Caco-2 (cell line): Measurements from ENCODE around the gene EZR. TPM values are rescaled to one million over a fixed set of nuclear protein-coding genes. Genes with fewer than 3 reads are reported as not detected.

Source experiments
- Bru-seq: library from RNA; stranded (reverse); fragments of 400-500 nt; gene quantifications from one replicate; lab custom pipeline; 2021; lab: Mats Ljungman, UMichigan
- BruChase-seq, 2 experiments: library from RNA; stranded (reverse); fragments of 400-500 nt; gene quantifications; one replicate each; lab custom pipeline; 2021; lab: Mats Ljungman, UMichigan
- BruUV-seq: library from RNA; stranded (reverse); fragments of 400-500 nt; replicated peaks from 2 replicates; lab custom pipeline; 2021; lab: Mats Ljungman, UMichigan
- CTCF ChIA-PET: fragments of 300-600 bp; sonication (Branson Sonifier 250); formaldehyde crosslinking; loops from one replicate; lab custom pipeline; 2022; ENCODE audit warnings: antibody characterized with exemption; lab: Charles Lee
- POLR2A ChIA-PET: fragments of 300-600 bp; sonication (Branson Sonifier 250); formaldehyde crosslinking; loops from one replicate; lab custom pipeline; 2022; ENCODE audit warnings: antibody characterized with exemption; lab: Charles Lee
- DNase-seq, 2 experiments: peaks; one replicate each; pipeline versions ENCODE4 v3.0.0 to v3.0.0-alpha.2; 2020 to 2022
- H3K27me3 ChIP-seq: replicated peaks from 2 replicates; pipeline ENCODE4 v1.6.0; 2011; ENCODE audit warnings: low read length; ENCODE audit not compliant: control insufficient read depth, insufficient read depth
- H3K36me3 ChIP-seq: 2 replicates; pipeline ENCODE4 v1.5.1; 2011; ENCODE audit warnings: low read length; ENCODE audit not compliant: control insufficient read depth, insufficient read depth
- H3K4me1 ChIP-seq: fragments of 250-450 bp; sonication (Bioruptor Pico); 2 replicates; pipeline ENCODE4 v1.5.1; 2020; ENCODE audit warnings: mild to moderate bottlenecking
- H3K4me3 ChIP-seq: 2 replicates; pipeline ENCODE4 v1.5.1; 2011; ENCODE audit warnings: low read depth, mild to moderate bottlenecking, control low read depth, low read length
- H3K9me3 ChIP-seq: fragments of 250-450 bp; sonication (Bioruptor Pico); 2 replicates; pipeline ENCODE4 v1.5.1; 2020; ENCODE audit warnings: mild to moderate bottlenecking, moderate library complexity
- H3K27ac Mint-ChIP-seq: one replicate; pipeline ENCODE4 v1.8.0; 2022; ENCODE audit warnings: mixed read lengths; ENCODE audit not compliant: unreplicated experiment
- H3K27me3 Mint-ChIP-seq: one replicate; pipeline ENCODE4 v1.8.0; 2022; ENCODE audit warnings: mixed read lengths; ENCODE audit not compliant: insufficient read depth, unreplicated experiment
- H3K36me3 Mint-ChIP-seq: one replicate; pipeline ENCODE4 v1.8.0; 2022; ENCODE audit warnings: mild to moderate bottlenecking, mixed read lengths; ENCODE audit not compliant: insufficient read depth, unreplicated experiment
- H3K4me1 Mint-ChIP-seq: one replicate; pipeline ENCODE4 v1.8.0; 2022; ENCODE audit warnings: low read depth, mixed read lengths; ENCODE audit not compliant: unreplicated experiment
- H3K4me3 Mint-ChIP-seq: one replicate; pipeline ENCODE4 v1.8.0; 2022; ENCODE audit warnings: mild to moderate bottlenecking, moderate library complexity, mixed read lengths; ENCODE audit not compliant: unreplicated experiment
- H3K9me3 Mint-ChIP-seq: one replicate; pipeline ENCODE4 v1.8.0; 2022; ENCODE audit warnings: mixed read lengths; ENCODE audit not compliant: unreplicated experiment
- CTCF ChIP-seq, 2 experiments: fragments of 200-600 bp in 1 of 2; IDR thresholded peaks; 1 replicate in 1 of 2; 2 replicates in 1 of 2; pipeline versions ENCODE4 v1.5.1 to v1.8.0; 2011 to 2022; ENCODE audit warnings: antibody characterized with exemption in 1 of 2, control low read depth in 1 of 2, inconsistent platforms in 1 of 2, low read depth in 1 of 2, low read length in 1 of 2, mild to moderate bottlenecking in 1 of 2, moderate library complexity in 1 of 2; ENCODE audit not compliant: insufficient read depth in 1 of 2, severe bottlenecking in 1 of 2, unreplicated experiment in 1 of 2
- intact Hi-C: fragments of 100-400 bp; cut with micrococcal nuclease; formaldehyde crosslinking; loops from one replicate; pipeline ENCODE4 v1.10.0; 2022; ENCODE audit not compliant: unreplicated experiment
- long read RNA-seq: library from polyadenylated mRNA; stranded (forward); transcript quantifications from one replicate; pipeline ENCODE4 v2.0.0, GENCODE V29; 2022
- total RNA-seq: library from RNA; stranded (reverse); gene quantifications from 2 replicates; pipeline ENCODE4 v1.2.3, GENCODE V29; 2022

EZR gene
- total RNA-seq (282 and 290 TPM in 2 replicates), Bru-seq, nascent RNA (percentile 98 among the genes with signal in this experiment), BruChase-seq, experiment 1, labeled RNA remaining after a 2-hour chase (percentile 96 among the genes with signal in this experiment), BruChase-seq, experiment 2, labeled RNA remaining after a 6-hour chase (percentile 97 among the genes with signal in this experiment)
- long read RNA-seq, transcript EZR-201 (13 exons, 3,068 nt), result minor isoform, 136 of 855 reads
- long read RNA-seq, transcript EZR-202 (14 exons, 3,096 nt), result major isoform, 588 of 855 reads
- long read RNA-seq, partial matches to known transcripts, result 74 of 855 reads
- long read RNA-seq, other reads (novel, unspliced or antisense), result 57 of 855 reads

- H3K36me3 Mint-ChIP-seq, result peaks cover 58% of the 10 kb centered on the region
- TF ChIP-seq CTCF (IDR thresholded peaks at IDR 0.05; ENCODE audit: insufficient read depth in 1 of 2, low read depth in 1 of 2, low read length in 1 of 2, severe bottlenecking in 1 of 2, unreplicated experiment in 1 of 2), result peak in 1 of 2 experiments; percentile 13
- Histone ChIP-seq H3K36me3 (peaks cover 4% of the 10 kb centered on the region; the same call in 1 of the 2 replicates), H3K27me3 (no peaks in the 10 kb centered on the region), H3K4me3 (peak within 1 kb of the TSS; percentile 71), H3K9me3 (no peaks in the 10 kb centered on the region), H3K4me1 (peaks cover 28% of the 10 kb centered on the region)
- H3K4me3 Mint-ChIP-seq, result peak within 1 kb of the TSS; percentile 89
- TSS peak; percentile 84 for BruUV-seq
- peak; percentile 89 to 90 for DNase-seq
- H3K27ac Mint-ChIP-seq, result peak within 1 kb of the TSS; percentile 95
- CTCF ChIA-PET, result interaction anchor here (0.6 to 1.3 kb wide), 6 partner anchors 21 to 356 kb away, joined by 3 to 10 read pairs (median 4); no protein-coding TSS in a partner anchor
- no peaks in the 10 kb centered on the region for H3K9me3 Mint-ChIP-seq
- POLR2A ChIA-PET, result interaction anchor here (0.5 to 1.7 kb wide), 15 partner anchors 11 to 690 kb away, joined by 3 to 27 read pairs (median 7); no protein-coding TSS in a partner anchor
- no peaks in the 10 kb centered on the region for H3K27me3 Mint-ChIP-seq
- H3K4me1 Mint-ChIP-seq, result peaks cover 18% of the 10 kb centered on the region
- intact Hi-C loops, result no loop called here
Observed at GRCh38 chr6:158819213-158819976, at the start of gene EZR. TSS of gene EZR (minus strand) at chr6:158819368. CDS start at chr6:158818093, 1,275 bp downstream.

GRCh38 chr6:158868122-158868480, 48.9 kb upstream of the EZR start:
- H3K4me1 ChIP-seq, result peaks cover 38% of the 10 kb centered on the region
- H3K27me3 ChIP-seq, result no peaks in the 10 kb centered on the region
- no peaks in the 10 kb centered on the region for H3K27me3 Mint-ChIP-seq
- H3K4me1 Mint-ChIP-seq, result peaks cover 43% of the 10 kb centered on the region
- TF ChIP-seq CTCF (IDR thresholded peaks at IDR 0.05; ENCODE audit: insufficient read depth in 1 of 2, low read depth in 1 of 2, low read length in 1 of 2, severe bottlenecking in 1 of 2, unreplicated experiment in 1 of 2), result no peak
- intact Hi-C loops, result loop anchor here (2.0 kb wide), 1 partner anchor 103 kb away; no protein-coding TSS in a partner anchor
- no peak for DNase-seq
- no peak overlapping the region for H3K4me3 Mint-ChIP-seq
- H3K36me3 Mint-ChIP-seq, result peaks cover 24% of the 10 kb centered on the region
- no TSS peak for BruUV-seq
- H3K4me3 ChIP-seq, result no peak overlapping the region
- no peaks in the 10 kb centered on the region for H3K9me3 ChIP-seq
- ChIA-PET POLR2A (interaction anchor here (2.7 kb wide), 1 partner anchor 15 kb away, joined by 55 read pairs; no protein-coding TSS in a partner anchor), CTCF (no interaction called here)
- no peaks in the 10 kb centered on the region for H3K9me3 Mint-ChIP-seq
- H3K27ac Mint-ChIP-seq, result peak overlapping the region; percentile 77
- H3K36me3 ChIP-seq, result no peaks in the 10 kb centered on the region
